GM10248 (cell line): ENCODE results near the gene ACOXL.
"Not testable (repeated sequence)": the region's sequence is repeated elsewhere in the genome, so short reads cannot be mapped to it uniquely, and the experiment has no call there.

Source experiments
- CTCF ChIA-PET: fragments of 300-600 bp; sonication (Branson Sonifier 250); formaldehyde crosslinking; extraction: SDS; loops from one replicate; lab custom pipeline; 2021; ENCODE audit warnings: antibody characterized with exemption; lab: Yijun Ruan, JAX
- POLR2A ChIA-PET: fragments of 350-650 bp; sonication (Branson Sonifier 250); formaldehyde crosslinking; extraction: SDS; loops from one replicate; lab custom pipeline; 2020; ENCODE audit warnings: antibody characterized with exemption; lab: Yijun Ruan, JAX
- DNase-seq: peaks from one replicate; pipeline ENCODE4 v3.0.0; 2012; ENCODE audit errors: extremely low spot score
- TF ChIP-seq, protein P1 (sequence below): IDR thresholded peaks from 2 replicates; pipeline ENCODE4 v1.5.1; 2012; ENCODE audit warnings: mild to moderate bottlenecking, low read depth; ENCODE audit errors: extremely low read depth, missing control alignments, control extremely low read depth

ACOXL gene

DNA sequence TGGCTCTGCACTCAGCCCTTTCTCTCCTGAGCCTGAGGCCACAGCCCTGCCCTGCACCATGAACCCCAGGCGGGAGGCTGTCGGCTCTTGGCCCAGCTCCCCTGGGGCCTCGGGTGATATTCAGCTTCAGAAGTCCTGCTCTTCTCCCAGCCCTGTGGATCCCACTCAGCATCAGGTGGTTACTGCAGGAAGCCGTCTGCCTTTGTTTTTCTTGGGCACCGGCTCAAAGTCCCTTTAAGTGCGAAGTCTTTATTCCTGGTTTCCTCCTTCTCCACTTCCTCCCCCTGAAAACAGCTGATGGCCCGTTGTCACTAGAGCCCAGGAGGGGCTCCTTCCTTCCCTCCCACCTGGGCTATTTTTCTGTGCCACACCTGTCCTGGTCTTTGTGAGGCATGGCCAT, 226.8 kb downstream of the ACOXL start:
- no peak for DNase-seq
- TF ChIP-seq, protein P1, sequence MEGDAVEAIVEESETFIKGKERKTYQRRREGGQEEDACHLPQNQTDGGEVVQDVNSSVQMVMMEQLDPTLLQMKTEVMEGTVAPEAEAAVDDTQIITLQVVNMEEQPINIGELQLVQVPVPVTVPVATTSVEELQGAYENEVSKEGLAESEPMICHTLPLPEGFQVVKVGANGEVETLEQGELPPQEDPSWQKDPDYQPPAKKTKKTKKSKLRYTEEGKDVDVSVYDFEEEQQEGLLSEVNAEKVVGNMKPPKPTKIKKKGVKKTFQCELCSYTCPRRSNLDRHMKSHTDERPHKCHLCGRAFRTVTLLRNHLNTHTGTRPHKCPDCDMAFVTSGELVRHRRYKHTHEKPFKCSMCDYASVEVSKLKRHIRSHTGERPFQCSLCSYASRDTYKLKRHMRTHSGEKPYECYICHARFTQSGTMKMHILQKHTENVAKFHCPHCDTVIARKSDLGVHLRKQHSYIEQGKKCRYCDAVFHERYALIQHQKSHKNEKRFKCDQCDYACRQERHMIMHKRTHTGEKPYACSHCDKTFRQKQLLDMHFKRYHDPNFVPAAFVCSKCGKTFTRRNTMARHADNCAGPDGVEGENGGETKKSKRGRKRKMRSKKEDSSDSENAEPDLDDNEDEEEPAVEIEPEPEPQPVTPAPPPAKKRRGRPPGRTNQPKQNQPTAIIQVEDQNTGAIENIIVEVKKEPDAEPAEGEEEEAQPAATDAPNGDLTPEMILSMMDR, result no peak
- ChIA-PET POLR2A (no interaction called here), CTCF (no interaction called here)

- no peak for DNase-seq
- TF ChIP-seq, protein P1, result no peak
- CTCF ChIA-PET, result no interaction called here
- POLR2A ChIA-PET, result no interaction called here
Measured at GRCh38 chr2:110960281-110960680, 227.9 kb downstream of the ACOXL start.

DNA sequence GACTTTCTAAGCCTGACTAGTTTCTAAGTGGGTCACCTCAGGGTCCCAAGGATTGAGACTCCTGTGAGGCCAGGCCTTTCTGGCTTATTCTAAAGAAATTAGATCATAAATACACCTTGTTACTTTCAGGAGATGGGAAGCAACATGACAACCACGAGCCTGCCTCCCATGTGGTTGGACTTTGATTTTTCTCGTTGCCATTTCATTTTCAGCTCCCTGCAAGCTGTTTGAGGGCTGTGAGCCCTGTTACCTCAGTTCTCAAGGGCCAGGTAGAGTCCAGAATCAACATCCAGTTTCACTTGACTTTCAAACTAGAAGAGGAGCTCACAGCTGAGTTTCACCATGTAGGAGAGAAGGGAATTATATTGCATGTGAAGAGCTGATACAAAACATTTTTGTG, 228.6 kb downstream of the ACOXL start:
- DNase-seq, result no peak
- TF ChIP-seq, protein P1, result no peak
- ChIA-PET CTCF (no interaction called here), POLR2A (no interaction called here)

DNA sequence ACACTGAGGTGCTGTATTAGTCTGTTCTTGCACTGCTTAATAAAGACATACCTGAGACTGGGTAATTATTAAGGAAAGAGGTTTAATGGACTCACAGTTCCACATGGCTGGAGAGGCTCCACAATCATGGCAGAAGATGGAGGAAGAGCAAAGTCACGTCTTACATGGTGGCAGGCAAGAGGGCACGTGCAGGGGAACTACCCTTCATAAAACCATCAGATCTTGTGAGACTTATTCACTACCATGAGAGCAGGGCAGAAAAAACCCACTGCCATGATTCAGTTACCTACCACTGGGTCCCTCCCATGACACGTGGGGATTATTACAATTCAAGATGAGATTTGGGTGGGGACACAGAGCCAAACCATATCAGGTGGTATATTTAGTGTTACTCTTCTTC, 229.3 kb downstream of the ACOXL start:
- DNase-seq, POLR2A ChIA-PET, CTCF ChIA-PET: not testable (repeated sequence)

DNA sequence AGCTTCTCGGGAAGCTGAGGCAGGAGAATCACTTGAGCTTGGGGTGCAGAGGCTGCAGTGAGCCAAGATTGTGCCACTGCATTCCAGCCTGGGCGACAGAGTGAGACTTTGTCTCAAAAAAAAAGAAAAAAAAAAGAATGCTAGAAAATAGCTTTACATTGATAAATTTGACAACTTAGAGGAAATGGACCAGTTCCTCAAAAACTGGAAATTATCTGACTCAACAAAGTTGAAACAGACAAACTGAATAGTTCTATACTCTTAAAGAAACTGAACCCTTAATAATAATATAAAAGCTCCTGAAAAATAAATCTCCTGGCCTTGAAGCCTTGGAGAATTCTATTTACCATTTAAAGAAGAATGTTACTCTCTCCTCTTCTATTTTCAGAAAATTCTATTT, 237.3 kb downstream of the ACOXL start:
- CTCF ChIA-PET, result interaction anchor here (1.4 kb wide), 1 partner anchor 12 kb away, joined by 5 read pairs; no protein-coding TSS in a partner anchor
- POLR2A ChIA-PET, result no interaction called here
- no peak for DNase-seq
- TF ChIP-seq, protein P1, result no peak

- TF ChIP-seq, protein P1, result no peak
- DNase-seq, result no peak
- CTCF ChIA-PET, result interaction anchor here (0.9 to 1.4 kb wide), 2 partner anchors 12 to 26 kb away, joined by 3 to 5 read pairs; no protein-coding TSS in a partner anchor
- POLR2A ChIA-PET, result no interaction called here
Measured at GRCh38 chr2:110970201-110970600, 237.8 kb downstream of the ACOXL start.

DNA sequence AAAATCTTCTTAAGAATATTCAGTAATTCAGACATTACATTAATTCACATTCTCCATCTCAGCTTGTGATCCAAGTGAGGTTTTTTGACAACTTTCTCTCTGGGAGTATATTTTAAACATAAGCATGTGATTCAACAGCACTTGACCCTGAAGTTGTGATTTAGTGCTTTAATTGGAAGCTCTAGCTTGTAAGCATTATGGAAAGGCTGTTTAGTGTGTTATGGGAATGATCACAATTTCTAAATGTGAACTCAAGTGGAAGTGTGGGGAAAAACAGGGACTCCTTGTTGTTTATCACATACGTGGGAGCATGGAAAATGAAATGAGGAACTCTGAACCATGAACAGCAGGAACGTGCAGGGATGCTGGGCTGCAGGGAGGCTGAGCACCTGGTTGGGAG, 239.4 kb downstream of the ACOXL start:
- ChIA-PET CTCF (no interaction called here), POLR2A (no interaction called here)
- DNase-seq, result no peak
- TF ChIP-seq, protein P1, result no peak
